NAMALWA (cell line): ENCODE results near the gene ZRANB3.

Experiments used
- DNase-seq: peaks from one replicate; pipeline ENCODE4 v3.0.0-alpha.2; 2015; ENCODE audit warnings: low spot score

ZRANB3 gene

DNA sequence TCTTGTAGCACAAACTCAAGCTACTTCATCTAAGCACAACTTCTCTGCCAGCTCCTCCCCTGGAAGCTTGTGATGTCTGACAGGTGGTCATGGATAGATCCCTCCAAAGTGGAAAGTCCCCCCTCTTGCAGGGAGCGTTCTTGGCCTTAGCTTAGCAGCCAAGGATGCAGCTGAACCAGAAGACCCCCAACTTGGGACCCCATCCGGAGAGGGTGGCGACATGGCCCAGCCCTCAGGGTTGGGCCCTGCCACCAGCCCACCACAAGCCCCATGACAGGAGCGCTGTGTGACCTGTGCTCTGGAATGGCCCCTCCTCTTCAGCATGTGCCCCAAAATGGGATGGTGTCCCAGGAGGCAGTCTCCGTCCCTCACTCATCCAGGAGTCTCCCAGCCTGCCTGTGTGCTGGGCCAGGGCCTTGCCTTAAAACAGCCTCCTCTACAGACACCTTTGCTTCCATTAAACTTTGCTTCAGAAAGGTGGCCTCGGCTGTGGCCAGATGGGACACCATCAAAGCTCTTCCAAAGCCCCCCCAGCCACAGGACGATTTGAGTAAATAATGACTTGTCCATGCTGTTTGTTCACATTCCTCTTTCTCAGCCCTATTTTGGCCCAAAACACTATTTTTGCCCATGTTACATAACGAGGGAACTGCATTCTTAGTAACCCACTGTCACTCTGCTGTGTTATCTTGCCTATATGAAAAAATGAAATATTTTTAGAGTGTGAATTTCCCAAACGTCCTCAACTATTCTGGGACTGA lies 356.8 kb downstream of the ZRANB3 start:
- DNase-seq: no peak

- DNase-seq: no peak
Observed at GRCh38 chr2:135169900-135170753, 360.9 kb downstream of the ZRANB3 start.

- DNase-seq: no peak
Observed at GRCh38 chr2:135168204-135168856, 362.7 kb downstream of the ZRANB3 start.

GRCh38 chr2:135167273-135167672 lies 363.7 kb downstream of the ZRANB3 start:
- no peak for DNase-seq

GRCh38 chr2:135164431-135164830 lies 366.6 kb downstream of the ZRANB3 start:
- DNase-seq: no peak

DNA sequence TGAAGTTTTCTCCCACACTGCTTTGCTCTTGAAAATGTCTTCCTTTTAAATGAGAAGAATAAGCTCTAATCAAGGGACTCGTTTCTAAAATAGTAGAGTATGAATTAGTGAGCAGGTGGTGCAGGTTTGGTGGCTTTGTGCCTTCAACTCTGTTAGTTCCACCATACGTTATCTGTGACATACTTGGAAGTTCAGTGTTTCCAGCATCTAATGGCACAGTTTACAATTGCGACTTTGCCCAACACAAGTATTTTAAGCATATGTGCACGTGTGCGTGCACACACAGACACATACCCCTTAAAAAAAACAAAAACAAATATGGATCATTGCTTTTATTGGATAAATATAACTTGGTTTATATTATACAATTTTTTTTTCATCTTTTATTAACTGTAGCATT lies 367.1 kb downstream of the ZRANB3 start:
- no peak for DNase-seq

- DNase-seq: no peak
Observed at GRCh38 chr2:135163306-135163705, 367.7 kb downstream of the ZRANB3 start.

- no peak for DNase-seq
Observed at GRCh38 chr2:135162786-135163185, 368.2 kb downstream of the ZRANB3 start.

DNA sequence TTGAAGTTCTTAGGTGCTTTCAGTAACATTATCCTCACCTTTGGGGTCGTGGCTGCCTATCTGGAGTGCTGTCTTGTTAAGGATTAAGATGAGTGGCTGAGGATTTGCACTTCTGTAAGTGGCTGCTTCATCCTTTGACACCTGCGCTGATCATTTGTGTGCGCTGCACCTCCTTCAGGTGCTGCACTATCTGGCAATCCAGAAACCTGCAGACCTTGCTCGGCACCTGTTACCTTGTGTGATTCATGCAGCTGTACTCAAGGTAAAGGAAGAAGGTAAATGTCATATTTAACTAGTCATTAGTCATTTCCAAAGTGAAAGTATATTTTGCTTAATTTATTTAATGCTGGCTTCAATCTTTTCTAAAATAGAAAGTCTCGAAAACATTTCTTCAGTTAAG lies 368.6 kb downstream of the ZRANB3 start:
- no peak for DNase-seq

DNA sequence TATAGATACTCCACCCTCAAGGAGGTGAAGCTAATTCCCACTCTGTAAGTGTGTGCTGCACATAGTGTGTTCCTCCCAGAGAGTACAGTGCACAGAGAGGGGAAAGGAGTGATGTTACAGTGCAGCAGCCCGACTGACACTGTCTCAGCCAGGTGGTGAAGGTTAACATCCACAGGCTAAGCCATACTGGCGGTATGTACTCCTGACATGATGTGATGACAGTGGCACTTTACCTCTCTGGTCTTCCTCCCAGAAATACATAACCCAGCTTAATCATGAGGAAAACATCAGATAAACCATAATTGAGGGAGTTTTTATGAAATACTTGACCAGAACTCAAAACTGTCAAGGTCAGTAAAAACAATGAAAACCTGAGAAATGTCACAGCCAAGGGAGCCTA lies 371.8 kb downstream of the ZRANB3 start:
- no peak for DNase-seq

DNA sequence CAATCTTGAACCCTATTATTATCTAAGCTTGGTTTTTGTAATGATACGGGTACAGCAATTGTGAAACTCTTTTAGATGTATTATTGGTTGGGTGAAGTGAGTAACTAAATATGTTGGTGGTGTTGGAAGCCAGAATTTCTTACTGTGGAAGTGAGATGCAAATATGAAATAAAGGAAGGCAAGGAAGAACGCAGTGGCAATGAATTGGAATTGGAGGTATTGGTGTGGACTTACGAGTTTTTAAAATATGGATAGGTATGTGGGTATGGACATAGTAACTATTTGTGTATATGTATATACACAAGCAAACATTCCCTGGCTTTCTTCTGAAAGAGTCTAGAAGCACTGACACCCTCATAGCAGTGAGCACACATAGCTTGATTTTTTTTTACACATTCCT lies 373.2 kb downstream of the ZRANB3 start:
- no peak for DNase-seq

GRCh38 chr2:135154962-135155361 lies 376.1 kb downstream of the ZRANB3 start:
- no peak for DNase-seq

DNA sequence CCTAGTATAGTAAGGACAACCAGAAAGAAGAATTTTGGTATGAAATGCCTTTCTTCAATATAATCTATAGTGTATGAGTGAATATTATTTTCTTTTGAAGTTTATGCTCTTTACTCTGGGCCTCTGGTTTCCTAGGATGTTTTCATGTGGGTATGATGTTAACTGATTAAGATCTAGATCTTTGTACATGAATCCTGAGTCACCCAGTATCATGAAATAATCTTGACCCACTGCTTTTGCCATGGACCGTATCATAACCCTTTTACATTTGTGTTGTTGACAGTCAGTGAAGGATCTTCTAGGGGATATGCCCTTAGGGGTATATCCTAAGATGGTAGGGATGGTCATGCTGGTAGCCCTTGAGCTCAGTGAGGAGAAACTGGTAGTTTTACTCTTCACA lies 378.7 kb downstream of the ZRANB3 start:
- no peak for DNase-seq

DNA sequence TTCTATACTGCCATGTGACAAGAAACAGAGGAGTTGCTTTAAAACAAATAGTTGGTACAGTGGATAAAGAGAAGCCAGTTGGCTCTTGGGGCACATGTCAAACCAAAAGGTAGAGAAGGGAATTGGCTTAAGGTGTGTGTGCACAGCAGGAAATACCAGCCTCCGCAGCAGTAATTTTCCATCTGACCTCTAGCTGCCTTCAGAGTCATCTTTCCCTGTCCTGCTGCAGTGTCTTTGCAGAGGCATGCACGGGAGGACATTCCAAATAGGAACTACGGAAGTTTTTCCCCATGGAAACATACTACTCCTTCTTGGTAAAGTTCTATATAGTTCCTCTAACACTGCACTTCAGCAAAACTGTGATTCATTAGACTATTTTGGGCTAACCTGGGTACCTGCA lies 379.4 kb downstream of the ZRANB3 start:
- DNase-seq: no peak

- DNase-seq: no peak
Observed at GRCh38 chr2:135150725-135151124, 380.3 kb downstream of the ZRANB3 start.

GRCh38 chr2:135149251-135149650 lies 381.8 kb downstream of the ZRANB3 start:
- no peak for DNase-seq

DNA sequence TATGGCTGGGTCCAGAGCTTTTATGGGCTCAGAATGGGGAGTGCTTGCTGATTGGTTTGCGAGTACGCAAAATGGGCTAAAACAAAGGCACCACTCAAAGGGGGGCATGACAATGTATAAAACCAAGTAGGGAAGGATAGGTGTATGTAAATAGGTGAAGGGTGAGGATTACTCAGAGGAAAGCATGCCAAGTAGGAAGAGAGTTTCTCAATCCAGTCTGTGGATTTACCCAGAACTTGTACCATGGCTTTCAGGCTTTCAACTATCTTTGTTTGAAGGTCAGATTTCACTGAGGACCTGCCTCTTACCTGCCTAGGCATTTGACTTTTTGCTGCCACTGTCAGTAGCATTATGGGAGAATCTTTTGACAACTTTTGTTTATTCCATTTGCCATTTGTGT lies 386.7 kb downstream of the ZRANB3 start:
- no peak for DNase-seq

- no peak for DNase-seq
Observed at GRCh38 chr2:135142323-135142722, 388.7 kb downstream of the ZRANB3 start.

GRCh38 chr2:135140606-135141005 lies 390.4 kb downstream of the ZRANB3 start:
- no peak for DNase-seq

DNA sequence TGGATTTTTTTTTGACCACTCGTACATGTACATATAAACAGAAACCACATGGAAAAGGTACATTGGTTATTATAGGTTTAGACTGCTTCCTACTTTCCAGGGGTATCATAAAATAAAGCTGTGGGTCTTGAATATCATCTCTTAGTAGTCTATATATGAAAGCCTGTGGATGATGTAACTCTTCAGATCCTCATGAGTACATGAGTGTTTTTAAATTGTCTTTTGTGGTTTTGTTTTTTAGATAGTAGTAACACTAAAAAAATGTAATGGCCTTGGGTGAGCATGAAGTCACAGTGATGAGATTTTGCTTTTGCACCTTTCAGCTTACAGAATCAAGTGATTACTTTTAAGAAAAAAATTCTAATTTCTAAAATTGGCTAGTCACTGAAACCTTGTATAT lies 398.7 kb downstream of the ZRANB3 start:
- no peak for DNase-seq

DNA sequence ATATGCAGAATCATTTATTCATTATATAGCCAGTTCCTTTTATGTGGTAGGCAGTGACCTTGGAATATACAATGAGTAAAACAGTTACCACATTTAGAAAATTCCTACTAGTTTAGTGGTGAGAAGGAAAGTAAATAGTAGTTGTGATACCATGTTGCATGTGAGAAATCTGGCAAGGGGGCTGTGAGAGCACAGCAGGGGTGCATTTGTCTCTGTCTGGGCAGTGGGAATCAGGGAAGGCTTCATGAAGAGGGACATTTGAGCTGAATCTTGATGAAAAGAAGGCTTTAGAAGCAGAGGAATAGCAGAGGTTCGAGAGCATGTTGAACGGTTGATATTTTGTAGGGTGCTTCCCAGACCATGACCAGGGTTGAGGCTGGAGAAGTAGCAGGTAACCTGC lies 400.3 kb downstream of the ZRANB3 start:
- no peak for DNase-seq

- DNase-seq: no peak
Observed at GRCh38 chr2:135125940-135126339, 405.1 kb downstream of the ZRANB3 start.
